Left ventricle myocardium inferior (tissue), 1 donor: ENCODE measurements around the gene MCF2L2. TPM values are rescaled to one million over a fixed set of nuclear protein-coding genes. Genes with fewer than 3 reads are reported as not detected.
A peak's percentile ranks its signal among the peaks of the same experiment; 100 is the strongest.

Experiments
- DNase-seq: peaks from one replicate; pipeline ENCODE4 v3.0.0-alpha.2; 2020
- H3K27ac ChIP-seq: fragments of 200-600 bp; replicated peaks from 2 replicates; pipeline ENCODE4 v1.8.0; 2021
- H3K27me3 ChIP-seq: fragments of 200-600 bp; 2 replicates; pipeline ENCODE4 v1.8.0; 2021; ENCODE audit warnings: low read depth
- H3K36me3 ChIP-seq: fragments of 200-600 bp; 2 replicates; pipeline ENCODE4 v1.8.0; 2021
- H3K4me1 ChIP-seq: fragments of 200-600 bp; 2 replicates; pipeline ENCODE4 v1.8.0; 2021
- H3K4me3 ChIP-seq: fragments of 200-600 bp; 2 replicates; pipeline ENCODE4 v1.8.0; 2021; ENCODE audit warnings: mild to moderate bottlenecking, moderate library complexity
- H3K9me3 ChIP-seq: fragments of 200-600 bp; replicated peaks from 2 replicates; pipeline ENCODE4 v1.8.0; 2021
- intact Hi-C: fragments of 100-400 bp; cut with micrococcal nuclease; formaldehyde crosslinking; loops from one replicate; pipeline ENCODE4 v1.11.0; 2022
- total RNA-seq: library from RNA; stranded (reverse); fragmentation: NEBNext Ultra II Directional; extraction: Animal tissue kit (Norgen Biotek cat#: 25700); gene quantifications from one replicate; pipeline ENCODE4 v1.2.1, GENCODE V29; 2021
- TF ChIP-seq, protein P1 (sequence below): fragments of 200-600 bp; IDR thresholded peaks from 2 replicates; pipeline ENCODE4 v1.8.0; 2021; ENCODE audit warnings: antibody characterized with exemption, mild to moderate bottlenecking, borderline replicate concordance
- donor health status: DM: no; HTN: yes; CAD: no; lungs with severe emphysema.

The MCF2L2 gene
- total RNA-seq, 1 donor from 2014 or later: 0.91 TPM

DNA sequence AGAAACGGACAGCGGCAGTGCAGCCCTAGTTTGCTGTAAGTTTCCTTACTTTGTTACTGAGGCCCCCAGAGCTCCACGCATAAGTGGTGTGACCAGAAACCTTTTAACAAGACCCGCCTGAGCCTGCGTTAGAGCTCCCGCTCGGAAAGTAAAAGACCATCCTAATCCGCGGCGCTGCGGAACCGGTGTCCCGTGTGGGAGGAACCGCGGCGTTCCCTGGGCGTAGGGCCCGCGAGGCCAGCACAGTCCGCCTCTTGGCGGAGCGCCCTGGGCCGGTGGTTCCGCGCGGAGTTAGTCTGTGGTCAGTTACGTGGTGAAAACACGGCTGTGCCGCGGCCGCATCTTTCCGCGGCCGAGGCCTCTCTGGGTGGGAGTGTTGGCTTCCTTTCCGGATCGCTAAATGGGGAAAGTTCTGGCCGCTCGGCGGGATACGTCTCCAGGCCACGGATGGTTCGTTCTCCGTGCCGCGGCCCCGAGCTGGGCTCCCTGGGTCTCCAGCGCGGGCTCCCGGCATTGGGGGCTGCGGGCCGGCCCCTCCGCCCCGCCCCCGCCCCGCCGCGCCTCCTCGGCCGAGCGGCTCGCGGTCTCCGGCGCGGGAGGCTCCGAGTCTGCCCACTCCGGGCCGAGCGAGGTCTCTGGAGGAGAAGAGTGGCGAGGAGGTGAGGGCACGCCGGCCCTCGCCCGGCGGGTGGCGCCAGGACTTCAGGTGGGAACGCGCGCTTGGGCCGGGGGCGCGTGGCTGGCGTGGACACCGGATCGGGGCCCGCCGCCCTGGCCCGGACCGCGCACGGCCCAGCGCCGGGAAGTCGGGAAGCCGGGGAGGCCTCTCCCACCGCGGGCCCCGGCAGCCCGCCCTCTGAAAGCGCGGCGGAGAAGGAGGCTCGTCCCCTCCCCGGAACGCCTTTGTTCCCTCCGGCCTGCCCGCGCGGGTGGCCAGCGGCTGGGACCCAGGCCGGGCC, 174.6 kb downstream of the MCF2L2 start:
- H3K4me3 ChIP-seq: peak overlapping the region; percentile 84
- TF ChIP-seq, protein P1, sequence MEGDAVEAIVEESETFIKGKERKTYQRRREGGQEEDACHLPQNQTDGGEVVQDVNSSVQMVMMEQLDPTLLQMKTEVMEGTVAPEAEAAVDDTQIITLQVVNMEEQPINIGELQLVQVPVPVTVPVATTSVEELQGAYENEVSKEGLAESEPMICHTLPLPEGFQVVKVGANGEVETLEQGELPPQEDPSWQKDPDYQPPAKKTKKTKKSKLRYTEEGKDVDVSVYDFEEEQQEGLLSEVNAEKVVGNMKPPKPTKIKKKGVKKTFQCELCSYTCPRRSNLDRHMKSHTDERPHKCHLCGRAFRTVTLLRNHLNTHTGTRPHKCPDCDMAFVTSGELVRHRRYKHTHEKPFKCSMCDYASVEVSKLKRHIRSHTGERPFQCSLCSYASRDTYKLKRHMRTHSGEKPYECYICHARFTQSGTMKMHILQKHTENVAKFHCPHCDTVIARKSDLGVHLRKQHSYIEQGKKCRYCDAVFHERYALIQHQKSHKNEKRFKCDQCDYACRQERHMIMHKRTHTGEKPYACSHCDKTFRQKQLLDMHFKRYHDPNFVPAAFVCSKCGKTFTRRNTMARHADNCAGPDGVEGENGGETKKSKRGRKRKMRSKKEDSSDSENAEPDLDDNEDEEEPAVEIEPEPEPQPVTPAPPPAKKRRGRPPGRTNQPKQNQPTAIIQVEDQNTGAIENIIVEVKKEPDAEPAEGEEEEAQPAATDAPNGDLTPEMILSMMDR: peak; percentile 33
- no peaks in the 10 kb centered on the region for H3K36me3 ChIP-seq
- peak; percentile 82 for DNase-seq
- H3K4me1 ChIP-seq: peaks cover 23% of the 10 kb centered on the region
- H3K27ac ChIP-seq: peak overlapping the region; percentile 85
- H3K9me3 ChIP-seq: no peaks in the 10 kb centered on the region
- no peaks in the 10 kb centered on the region for H3K27me3 ChIP-seq
- intact Hi-C loops: no loop called here

DNA sequence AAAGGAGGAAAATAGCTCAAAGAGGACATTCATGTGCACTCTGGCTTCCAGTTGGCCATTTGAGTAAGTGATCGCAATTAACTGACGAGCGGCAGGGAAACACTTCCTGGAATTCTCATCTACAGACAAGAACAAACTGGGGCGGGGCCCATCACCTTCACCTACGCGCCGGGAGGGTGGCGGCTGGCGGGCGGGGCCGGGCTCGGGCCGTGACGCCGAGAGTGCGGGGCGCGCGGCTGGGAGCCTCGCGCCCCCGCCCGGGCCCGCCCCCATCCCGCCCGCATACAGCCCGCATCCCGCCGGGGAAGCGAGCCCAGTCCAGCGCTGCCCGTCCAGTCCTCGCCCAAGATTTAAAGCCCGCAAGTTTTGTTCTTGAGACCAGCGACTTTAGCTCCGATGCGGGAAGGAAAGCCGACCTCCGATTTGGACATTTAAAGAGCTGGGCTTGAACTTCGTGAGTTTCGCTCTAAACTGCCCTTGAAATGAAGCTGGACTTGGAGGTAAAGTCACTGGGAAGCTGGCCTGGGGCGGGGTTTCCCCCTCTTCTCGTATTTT, 175.4 kb downstream of the MCF2L2 start, which contains the start of gene B3GNT5:
Gene B3GNT5, plus strand, starts transcription at position 281 of the 555 bp plus-strand sequence. CDS start 16,546 bp downstream, outside the sequence.
- Histone ChIP-seq H3K9me3 (no peaks in the 10 kb centered on the region), H3K4me3 (peak within 1 kb of the TSS; percentile 84), H3K27me3 (no peaks in the 10 kb centered on the region), H3K36me3 (no peaks in the 10 kb centered on the region), H3K4me1 (peaks cover 23% of the 10 kb centered on the region), H3K27ac (peak within 1 kb of the TSS; percentile 85)
- TF ChIP-seq, protein P1: no peak
- DNase-seq: peak; percentile 20
- intact Hi-C loops: no loop called here

DNA sequence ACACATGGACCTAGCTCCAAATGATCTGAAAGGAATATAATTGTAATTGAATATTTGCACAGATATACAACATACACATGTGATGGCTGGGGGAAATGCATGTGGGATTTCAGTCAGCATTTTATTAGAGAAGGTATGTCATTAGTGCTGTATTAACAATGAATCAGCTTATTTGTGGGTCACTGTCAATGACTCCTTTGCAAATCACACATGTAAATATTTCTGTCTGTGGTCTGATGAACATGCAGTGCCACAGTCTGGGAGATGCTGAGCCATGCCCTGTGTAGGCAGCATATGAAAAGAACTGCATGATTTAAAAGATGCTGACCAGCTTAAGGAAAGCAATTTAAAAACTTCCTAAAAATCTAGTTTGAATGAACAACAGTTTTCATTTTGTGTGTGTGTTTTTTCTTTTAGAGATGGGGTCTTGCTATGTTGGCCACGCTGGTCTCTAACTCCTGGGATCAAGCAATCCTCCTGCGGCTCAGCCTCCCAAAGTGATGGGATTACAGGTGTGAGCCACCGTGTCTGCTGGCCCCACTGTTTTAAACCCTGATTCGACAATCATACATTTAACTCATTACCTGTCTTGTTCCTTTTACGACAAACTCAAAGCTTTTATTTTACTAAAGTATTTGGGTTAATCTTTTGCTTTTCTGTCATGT, 176.2 kb downstream of the MCF2L2 start:
- H3K9me3 ChIP-seq: no peaks in the 10 kb centered on the region
- peaks cover 23% of the 10 kb centered on the region for H3K4me1 ChIP-seq
- no peak for DNase-seq
- no peak overlapping the region for H3K27ac ChIP-seq
- H3K27me3 ChIP-seq: no peaks in the 10 kb centered on the region
- no peaks in the 10 kb centered on the region for H3K36me3 ChIP-seq
- peak overlapping the region; percentile 84 for H3K4me3 ChIP-seq
- TF ChIP-seq, protein P1: no peak
- intact Hi-C loops: no loop called here

DNA sequence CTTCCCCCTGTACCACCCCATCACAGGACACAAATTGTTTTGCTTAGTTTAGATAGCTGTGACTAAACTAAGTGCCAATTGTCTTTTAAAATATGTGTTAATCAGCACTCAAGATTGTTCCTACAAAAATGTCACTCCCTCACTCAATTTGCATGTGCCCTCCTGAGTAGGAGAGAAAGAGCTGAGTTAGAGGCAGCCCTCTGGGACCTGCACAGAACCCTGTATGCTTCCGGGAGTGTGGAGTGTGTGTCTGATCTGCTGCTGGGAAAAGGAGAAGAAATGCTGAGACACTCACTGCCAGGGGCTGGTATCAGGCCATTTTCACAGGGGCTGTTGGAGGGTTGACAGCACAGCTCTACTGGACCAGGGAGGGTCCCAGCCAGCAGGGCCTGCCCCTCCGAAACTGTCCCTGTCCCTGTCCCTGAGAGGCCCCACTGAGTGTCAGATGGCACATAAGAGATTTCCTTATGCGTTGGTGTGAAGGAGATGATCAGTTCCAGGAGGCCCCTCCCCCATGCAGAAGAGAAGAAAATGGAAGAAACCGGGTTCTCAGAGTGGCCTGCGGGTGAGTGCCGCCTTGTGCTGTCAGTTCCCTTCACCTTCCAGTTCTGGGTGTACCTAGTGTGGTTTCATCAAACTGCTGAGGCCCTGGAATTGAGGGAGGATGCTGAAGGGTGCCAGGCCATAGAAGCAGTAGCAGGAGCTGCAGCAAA, 179.3 kb downstream of the MCF2L2 start:
- Histone ChIP-seq H3K4me3 (no peak overlapping the region), H3K4me1 (peaks cover 25% of the 10 kb centered on the region), H3K36me3 (no peaks in the 10 kb centered on the region), H3K27ac (no peak overlapping the region), H3K9me3 (no peaks in the 10 kb centered on the region), H3K27me3 (no peaks in the 10 kb centered on the region)
- no peak for DNase-seq
- intact Hi-C loops: no loop called here
- TF ChIP-seq, protein P1: no peak

DNA sequence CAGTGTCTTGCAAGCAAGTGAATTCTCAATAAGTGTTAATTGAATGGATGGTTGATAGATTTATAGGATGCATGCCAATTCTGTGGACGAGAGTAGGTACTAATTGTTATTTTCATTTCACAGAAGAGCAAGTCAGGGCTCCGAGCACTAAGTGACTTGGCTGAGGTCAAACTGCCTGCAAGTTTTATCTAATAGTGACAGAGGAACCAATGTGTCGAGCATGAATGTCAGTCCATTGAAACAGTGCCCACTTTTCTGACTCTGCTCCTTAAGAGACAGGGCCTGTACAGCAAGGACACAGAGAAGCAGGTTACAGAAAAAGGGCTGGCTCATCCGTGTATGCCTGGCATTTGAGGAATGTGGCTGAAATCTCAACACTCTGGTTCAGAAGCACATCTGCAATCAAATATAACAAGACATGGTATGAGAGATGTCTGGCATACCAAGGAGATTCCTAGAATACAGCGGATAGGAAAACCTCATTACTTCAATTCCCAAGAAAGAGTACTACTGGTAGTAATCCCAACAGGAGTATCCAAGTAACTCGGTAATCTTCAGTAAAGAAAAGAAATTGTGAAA, 181.3 kb downstream of the MCF2L2 start:
- Histone ChIP-seq H3K27me3 (no peaks in the 10 kb centered on the region), H3K4me3 (no peak overlapping the region), H3K4me1 (peaks cover 11% of the 10 kb centered on the region), H3K36me3 (no peaks in the 10 kb centered on the region), H3K9me3 (peaks cover 11% of the 10 kb centered on the region), H3K27ac (no peak overlapping the region)
- TF ChIP-seq, protein P1: no peak
- intact Hi-C loops: no loop called here
- no peak for DNase-seq
